Stimulated activated CD8-positive, alpha-beta memory T cell treated with anti-CD3 and anti-CD28 coated beads, Interleukin-15, amount 100 ng/mL, for 4 hours (primary cell): Measurements from ENCODE around the gene EN1.
A peak's percentile ranks its signal among the peaks of the same experiment; 100 is the strongest.

Source experiments
- DNase-seq, 2 donors: peaks; one replicate each; pipeline ENCODE4 v3.0.0-alpha.2; 2020; ENCODE audit warnings: low read depth in 2 of 2

The EN1 gene

GRCh38 chr2:118856330-118856977 lies 9.0 kb upstream of the EN1 start:
- DNase-seq: no peak

DNA sequence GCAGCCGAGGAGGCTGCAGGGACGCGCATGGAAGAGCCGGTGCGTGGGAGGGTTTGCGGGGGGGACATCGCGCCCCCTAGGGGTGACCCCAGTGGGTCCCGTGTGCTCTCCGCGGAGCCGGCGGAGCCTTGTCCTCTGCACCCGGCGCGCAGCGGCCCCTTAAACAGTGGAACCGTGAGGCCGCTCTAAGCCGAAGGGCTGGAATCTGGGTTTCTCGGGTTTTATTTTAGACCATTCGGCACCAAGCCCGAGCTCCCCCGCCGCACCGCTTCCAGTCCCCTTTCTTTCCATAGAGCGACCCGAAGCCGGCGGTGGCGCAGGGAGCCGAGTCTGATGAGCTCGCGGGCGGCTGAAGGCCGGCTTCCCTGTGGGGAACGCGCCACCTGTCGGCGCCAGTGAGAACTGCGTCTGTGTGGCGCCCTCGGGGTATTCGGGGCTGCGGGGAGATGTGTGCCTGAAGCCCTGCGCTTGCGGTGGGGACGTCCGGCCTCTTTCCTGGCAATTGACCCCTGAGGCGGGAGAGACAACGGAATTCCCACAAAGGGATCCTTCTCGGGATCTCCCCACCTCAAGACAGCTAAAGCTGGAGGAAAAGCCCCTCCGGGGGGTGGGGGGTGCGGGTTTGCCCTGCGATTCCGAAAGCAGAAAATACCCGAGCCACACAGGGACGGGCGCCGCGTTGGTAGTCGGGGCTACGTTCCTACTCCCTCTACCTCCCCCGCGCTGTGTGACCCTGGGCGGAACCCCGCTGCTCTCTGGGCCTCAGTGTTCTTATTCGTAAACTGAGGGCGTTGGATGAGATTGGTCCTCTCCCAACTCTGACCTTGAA lies 8.2 kb upstream of the EN1 start:
- DNase-seq: peak; percentile 52 to 54

DNA sequence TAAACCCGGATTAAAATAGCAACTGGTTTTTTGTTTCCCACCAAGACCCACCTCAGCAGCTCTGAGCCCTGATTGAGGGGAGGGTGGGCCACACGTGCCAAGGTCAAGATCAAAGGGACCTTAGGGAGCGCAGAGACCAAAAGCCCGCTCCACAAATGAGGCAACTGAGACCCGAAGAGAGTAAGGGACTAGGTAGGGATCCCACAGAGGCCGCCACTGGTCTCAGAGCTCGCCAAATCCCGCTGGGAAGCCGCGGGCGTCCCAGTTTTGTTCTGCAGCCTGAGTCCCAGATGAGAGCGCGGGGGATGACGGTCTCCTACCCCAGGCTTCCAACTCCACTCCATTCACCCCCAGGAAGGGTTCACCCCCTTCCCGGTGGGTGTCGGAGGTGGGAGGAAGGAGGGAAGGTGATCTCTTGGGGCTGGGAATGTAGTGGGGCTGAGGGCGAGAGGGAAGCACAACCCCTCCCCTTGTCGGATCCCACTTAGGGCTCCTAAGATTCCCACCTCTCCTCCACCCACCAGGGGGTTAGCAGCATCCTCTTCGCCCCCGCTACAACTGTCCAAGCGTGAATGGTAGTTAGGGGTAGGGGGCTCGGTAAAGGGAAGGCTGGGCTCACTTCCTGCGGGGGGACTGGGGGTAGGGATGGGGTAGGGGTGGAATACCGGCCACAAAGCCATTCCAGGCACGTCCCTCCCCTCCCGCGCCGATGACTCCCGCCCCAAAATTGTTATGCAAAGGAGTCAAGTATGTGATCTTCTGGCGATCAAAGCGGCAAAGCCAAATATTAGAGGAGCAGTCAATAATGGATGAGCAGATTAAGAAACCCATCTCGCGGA lies 7.3 kb upstream of the EN1 start:
- DNase-seq: no peak

DNA sequence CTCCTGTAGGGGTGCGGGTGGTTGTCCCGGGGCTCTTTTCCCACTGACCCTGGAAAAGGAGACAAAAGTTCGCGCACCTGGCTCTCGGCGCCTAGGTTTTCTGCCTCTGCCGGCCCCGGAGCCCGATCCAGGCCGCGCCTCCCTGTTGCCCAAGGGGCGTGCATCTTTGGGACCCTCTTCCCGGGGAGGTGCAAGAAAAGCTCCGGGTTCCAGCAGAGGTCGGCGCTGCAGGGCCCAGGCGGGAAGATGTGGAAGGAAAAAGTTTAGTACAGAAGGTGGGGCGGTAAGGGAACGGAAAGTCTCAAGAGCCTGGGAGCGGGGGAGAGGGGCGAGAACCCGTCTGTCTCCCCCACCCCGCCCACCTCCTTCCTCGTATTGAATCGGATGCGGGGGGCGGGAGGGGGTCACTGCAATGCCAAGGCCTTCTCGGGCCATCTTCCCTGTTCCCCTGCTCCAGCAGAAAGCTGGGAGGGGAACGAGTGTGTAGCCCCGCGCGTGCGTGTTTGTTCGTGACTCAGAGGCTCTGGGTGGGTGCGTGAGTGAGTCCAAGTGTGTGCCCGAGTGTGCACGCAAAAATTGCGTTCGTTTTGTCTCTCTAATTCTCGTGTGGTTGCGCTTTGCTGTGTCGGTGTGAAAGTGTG lies 6.3 kb upstream of the EN1 start:
- no peak for DNase-seq

GRCh38 chr2:118853129-118853640 lies 5.7 kb upstream of the EN1 start:
- DNase-seq: no peak

GRCh38 chr2:118852605-118853128 lies 5.2 kb upstream of the EN1 start:
- DNase-seq: no peak

DNA sequence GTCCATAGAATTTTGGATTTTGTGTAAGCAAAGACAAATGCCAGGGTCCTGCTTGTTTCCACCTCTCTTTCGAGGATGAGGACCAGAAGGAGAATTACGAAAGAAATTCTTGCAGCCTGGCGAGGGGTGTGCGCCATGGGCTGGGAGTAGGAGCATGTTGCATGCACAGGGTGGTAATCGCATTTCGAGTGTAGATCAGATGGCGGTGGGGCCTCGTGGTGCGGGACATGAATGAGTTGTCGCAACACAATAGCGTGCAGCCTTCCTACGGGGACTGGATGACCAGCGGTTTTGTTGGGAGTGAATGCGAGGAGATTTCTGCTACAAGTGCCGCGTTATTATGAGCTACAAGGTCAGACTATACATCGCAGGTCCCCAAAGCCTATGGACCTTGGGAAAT lies 4.2 kb upstream of the EN1 start:
- no peak for DNase-seq

DNA sequence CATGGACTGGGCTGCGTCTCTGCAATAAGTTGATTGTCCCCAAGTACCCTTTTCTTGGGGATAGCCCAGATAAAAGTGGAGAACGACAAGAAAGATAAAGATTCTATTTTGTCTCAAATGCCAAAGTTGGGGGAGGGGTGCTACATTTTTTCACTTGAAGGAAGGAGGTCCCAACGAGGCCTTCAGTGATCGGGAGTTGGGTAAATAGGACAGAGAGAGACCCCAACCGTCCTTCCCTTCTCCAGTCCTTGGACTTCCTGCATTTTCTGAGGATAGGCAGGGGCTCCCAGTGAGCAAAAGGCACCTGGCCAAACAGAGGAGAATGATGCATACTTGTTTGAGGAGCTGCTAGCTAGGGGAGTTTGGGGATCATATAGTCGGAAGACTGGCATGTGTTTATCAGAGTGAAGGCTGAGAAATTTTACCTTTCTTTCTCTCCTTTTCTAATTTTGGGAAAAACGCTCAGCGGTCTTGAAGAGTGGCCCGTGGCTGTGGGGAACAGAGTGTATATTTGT lies 3.5 kb upstream of the EN1 start:
- no peak for DNase-seq

DNA sequence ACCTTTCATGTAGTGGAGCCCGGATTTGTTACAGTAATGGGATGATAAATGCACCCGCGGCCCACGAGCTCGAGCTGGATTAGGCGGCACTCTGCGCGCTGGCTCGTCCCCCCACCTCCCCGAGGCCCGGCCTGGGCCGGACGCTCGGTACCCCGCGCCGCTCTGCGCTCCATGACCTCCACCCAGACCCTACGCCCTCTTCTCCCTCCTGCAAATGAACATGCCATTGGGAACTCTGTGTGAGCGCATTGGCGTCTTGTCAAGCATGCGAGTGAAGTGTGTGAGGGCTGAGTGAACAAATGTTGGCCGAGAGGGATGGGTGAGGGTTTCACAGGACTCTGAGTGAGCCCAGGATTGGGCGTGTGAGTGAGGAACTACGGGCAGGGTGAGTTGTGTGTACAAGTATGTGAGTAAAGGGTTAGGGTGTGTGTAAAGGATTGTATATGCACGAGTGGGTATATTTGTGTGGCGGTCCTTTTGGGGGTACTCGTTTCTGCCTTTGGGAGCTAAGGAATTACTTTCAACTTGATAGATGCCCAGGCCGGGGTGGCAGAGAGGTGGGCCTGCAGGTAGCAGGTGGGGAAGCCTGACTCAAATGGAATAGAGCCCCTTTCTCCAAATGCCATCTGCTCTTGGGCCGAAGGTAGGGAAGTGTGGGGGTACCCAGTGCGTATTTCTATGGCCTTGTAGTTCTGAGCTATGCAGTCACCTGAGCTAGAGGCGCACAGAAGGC lies 2.9 kb upstream of the EN1 start:
- DNase-seq: no peak

DNA sequence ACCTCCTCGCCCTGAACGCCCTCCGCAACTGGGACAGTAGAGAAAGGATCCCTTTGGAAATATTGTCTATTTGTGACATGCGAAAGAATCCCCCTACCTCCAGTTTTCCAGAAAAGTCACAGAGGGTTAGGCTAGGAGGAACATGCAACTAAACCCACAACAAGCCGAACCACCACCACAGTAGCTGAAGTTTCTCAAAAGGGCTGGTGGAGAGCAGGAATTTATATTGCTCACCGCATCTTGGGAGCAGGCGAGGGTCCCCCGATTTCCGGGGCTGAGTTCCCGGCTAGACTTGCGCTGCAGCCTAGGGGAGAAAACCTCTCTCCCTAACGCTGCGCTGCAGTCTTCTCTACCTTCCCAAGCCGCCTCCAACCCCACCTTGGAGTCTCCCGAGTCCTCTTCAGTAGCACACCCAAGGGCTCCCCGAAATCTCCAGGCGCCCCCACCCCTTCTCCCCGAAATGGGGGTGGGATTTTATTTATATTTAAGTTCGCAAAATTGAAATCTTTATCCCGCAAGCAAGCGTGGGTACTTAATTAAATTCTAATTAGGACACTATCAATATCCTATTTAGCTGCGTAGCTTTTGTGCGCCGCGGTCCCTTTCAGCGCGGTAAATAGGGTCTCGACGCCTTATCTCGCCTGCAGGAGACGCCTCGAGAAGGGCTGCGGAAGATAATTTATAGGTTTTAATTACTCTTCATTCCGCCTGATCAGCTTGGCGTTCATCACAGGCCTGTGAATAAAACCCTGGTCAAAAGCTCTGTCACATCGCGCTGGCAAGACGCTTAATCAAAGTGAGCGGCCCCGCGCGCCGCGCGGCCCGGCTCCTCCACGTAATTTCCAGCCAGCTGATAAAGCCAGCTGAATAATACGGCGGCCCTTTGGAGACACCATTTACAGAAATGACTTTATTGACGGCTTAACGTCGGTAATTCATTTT lies 2.0 kb upstream of the EN1 start:
- no peak for DNase-seq

DNA sequence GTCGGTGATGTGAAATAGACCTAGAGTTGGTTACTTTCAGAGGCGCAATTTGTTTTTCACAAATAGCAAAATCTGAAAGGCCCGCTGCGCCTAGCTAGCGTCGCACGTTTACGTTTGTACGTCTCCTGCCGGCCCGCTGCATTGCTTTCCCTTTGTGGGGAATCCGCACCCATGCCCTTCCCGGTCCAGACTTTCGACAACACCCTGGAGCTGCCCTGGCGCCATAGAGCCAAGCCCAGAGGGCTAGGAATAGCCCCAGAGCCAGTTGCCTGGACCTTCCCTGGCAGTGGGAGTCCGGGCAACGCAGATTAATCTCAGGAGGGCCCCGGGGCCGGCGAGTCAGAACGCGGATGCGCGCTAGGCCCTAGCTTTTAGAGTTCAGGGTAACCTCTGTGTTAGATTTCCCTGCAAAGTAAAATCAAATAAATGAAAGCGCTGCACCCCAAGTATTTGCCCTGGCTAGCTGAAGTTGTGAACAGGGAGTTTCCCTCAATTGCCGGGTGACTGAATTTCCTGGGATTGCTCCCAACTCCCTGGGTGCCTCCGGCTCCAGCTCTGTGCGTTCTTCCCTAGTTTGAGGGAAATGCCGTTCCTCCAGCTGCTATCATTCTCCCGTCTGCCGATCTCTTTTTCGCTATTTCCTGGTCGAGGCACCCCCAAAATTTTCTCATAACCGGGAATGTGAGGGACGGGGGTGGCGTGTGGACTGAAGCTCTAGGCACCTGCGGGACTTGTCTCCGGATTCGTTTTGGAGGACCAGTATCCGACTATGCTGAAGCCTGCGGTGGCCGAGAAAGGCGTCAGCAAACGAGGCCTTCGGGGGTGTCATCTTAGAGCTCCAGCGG lies 1.2 kb upstream of the EN1 start:
- no peak for DNase-seq

DNA sequence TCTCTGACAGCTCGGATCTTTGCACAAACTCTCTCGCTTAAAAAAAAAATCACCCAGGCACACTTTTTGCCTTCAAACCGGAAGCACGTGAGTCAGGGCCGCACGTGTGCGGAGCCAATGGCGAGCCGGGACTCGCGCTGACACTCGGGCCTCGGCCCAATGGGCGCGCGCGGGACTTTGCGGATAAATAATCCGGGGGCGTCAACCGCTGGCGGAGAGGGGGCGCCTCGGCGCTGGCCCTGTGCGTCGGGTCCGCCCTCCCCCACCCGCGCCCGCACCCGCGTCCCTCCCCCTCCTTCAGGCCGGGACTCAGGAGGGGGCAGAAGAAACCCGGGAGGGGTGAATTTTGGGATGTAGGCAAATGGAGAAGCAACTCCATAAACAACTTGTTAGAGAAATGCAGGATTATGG lies 319 bp upstream of the EN1 start:
- no peak for DNase-seq

- no peak for DNase-seq
Measured at GRCh38 chr2:118846442-118846952, 951 bp downstream of the EN1 start.

DNA sequence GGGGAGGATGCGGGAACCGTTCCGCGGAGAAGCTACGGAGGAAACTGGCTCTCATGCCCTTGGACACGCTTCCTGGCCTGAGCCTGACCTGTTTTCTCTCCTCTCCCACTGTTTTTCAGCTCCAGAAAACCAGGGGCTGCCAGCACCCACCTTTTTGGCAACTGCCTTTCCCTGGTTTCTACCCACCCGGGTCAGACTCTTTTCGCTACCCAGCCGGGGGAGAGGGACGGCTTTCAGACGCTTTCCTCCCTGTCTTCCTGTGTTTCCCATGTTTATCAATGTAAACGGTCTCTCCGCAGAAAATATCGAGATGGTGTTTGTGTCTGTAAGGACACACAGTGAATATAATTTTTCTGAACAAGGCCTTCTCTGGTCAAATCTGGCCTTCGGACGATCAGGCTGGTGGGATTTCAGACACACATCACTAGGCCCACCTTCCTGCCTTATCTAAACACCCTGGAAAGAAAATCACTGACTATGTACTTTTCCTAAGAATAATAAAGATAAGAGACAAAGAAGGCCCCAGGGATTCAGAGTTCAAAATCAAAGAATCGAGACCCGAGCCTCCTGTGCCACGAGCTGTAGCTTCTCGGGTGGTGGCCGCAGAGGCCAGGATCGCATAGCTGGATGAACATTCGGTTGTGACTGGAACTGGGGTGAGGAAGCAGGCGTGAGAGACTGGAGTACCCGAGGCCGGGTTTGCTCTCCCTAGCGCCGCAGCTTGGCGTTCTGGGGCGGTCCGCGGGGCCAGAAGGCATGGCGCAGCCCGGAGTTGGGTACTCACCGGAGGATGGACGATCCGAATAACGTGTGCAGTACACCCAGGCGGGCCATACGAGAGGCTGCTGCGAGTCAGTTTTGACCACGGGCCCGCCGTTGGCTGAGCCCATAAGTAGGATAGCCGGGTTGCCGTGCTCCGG lies 1.7 kb downstream of the EN1 start:
- no peak for DNase-seq

GRCh38 chr2:118845005-118845521 lies 2.4 kb downstream of the EN1 start:
- DNase-seq: no peak

GRCh38 chr2:118844261-118845004 lies 3.0 kb downstream of the EN1 start:
- no peak for DNase-seq
